Nephron (organoid): ENCODE results near the gene TDP1.

Experiments
- H3K27ac Mint-ChIP-seq, 3 experiments: 2 replicates each; pipeline ENCODE4 v1.8.0; 2020; ENCODE audit warnings: mixed read lengths in 3 of 3, mild to moderate bottlenecking in 2 of 3, moderate library complexity in 1 of 3
- H3K27me3 Mint-ChIP-seq: 2 replicates; pipeline ENCODE4 v1.8.0; 2021; ENCODE audit warnings: low read depth, mild to moderate bottlenecking, moderate library complexity, mixed read lengths
- H3K36me3 Mint-ChIP-seq: 2 replicates; pipeline ENCODE4 v1.8.0; 2020; ENCODE audit warnings: low read depth, mixed read lengths
- H3K4me1 Mint-ChIP-seq: 2 replicates; pipeline ENCODE4 v1.8.0; 2020; ENCODE audit warnings: mixed read lengths
- H3K4me3 Mint-ChIP-seq, 3 experiments: 2 replicates each; pipeline ENCODE4 v1.8.0; 2020; ENCODE audit warnings: mild to moderate bottlenecking in 3 of 3, mixed read lengths in 3 of 3, moderate library complexity in 2 of 3
- H3K9me3 Mint-ChIP-seq: 2 replicates; pipeline ENCODE4 v1.8.0; 2020; ENCODE audit warnings: mixed read lengths
- TF ChIP-seq, protein P1 (sequence below), 3 experiments: fragments of 200-600 bp; sonication (generic); IDR thresholded peaks; one replicate each; pipeline ENCODE4 v1.5.0; 2021; ENCODE audit warnings: antibody characterized with exemption in 3 of 3; ENCODE audit not compliant: unreplicated experiment in 3 of 3

The TDP1 gene

DNA sequence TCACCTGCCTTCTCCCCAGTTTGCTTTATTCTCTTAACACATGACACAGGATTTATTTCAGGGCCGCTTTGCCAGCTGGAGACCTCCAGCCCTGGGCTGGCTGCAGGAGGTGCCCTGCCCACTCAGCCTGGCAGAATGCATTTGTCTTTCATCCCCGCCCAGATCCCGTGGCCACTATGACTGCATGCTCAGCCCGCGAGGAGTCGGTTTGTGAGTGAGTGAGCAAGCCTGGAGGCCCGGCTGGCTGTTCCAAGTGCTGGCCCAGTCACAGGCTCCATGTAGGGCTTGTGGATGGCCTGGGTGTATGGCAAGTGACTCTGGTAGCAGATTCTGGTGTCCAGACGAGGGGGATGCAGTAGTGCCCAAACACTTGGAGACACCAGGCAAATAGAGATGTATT lies 2.1 kb downstream of the TDP1 start:
- peaks cover 34% of the 10 kb centered on the region for H3K4me1 Mint-ChIP-seq
- peak overlapping the region; percentile 90 to 97 (median 97) for H3K4me3 Mint-ChIP-seq
- H3K27me3 Mint-ChIP-seq: no peaks in the 10 kb centered on the region
- peak overlapping the region in 1 of 3 experiments; percentile 45 for H3K27ac Mint-ChIP-seq
- no peaks in the 10 kb centered on the region for H3K9me3 Mint-ChIP-seq
- H3K36me3 Mint-ChIP-seq: peaks cover 9% of the 10 kb centered on the region
- TF ChIP-seq, protein P1, sequence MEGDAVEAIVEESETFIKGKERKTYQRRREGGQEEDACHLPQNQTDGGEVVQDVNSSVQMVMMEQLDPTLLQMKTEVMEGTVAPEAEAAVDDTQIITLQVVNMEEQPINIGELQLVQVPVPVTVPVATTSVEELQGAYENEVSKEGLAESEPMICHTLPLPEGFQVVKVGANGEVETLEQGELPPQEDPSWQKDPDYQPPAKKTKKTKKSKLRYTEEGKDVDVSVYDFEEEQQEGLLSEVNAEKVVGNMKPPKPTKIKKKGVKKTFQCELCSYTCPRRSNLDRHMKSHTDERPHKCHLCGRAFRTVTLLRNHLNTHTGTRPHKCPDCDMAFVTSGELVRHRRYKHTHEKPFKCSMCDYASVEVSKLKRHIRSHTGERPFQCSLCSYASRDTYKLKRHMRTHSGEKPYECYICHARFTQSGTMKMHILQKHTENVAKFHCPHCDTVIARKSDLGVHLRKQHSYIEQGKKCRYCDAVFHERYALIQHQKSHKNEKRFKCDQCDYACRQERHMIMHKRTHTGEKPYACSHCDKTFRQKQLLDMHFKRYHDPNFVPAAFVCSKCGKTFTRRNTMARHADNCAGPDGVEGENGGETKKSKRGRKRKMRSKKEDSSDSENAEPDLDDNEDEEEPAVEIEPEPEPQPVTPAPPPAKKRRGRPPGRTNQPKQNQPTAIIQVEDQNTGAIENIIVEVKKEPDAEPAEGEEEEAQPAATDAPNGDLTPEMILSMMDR (IDR thresholded peaks at IDR 0.05; ENCODE audit: unreplicated experiment in 3 of 3): no peak

DNA sequence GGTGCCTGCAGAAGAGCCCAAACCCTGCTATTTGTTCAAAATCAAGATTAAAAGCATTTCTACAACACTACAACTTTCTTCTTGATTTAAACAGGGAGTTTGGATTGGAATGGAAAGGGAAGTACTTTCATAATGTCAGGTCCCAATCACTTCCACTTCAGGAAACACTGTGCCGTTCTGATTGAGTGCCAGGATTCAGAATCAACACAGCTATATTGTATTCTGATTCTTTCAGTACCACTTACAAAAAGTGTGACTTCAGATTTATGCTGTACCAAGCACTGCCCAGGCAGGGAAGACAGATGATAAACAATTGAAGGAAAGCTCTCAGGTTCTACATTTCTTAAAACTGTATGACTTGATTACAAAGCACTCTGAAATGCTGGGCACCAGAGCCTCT lies 3.2 kb downstream of the TDP1 start:
- TF ChIP-seq, protein P1 (IDR thresholded peaks at IDR 0.05; ENCODE audit: unreplicated experiment in 3 of 3): no peak
- Mint-ChIP-seq H3K36me3 (peaks cover 18% of the 10 kb centered on the region), H3K27ac (no peak overlapping the region), H3K4me3 (peak overlapping the region in 2 of 3 experiments; percentile 6 to 38), H3K4me1 (peaks cover 24% of the 10 kb centered on the region), H3K27me3 (no peaks in the 10 kb centered on the region), H3K9me3 (no peaks in the 10 kb centered on the region)

DNA sequence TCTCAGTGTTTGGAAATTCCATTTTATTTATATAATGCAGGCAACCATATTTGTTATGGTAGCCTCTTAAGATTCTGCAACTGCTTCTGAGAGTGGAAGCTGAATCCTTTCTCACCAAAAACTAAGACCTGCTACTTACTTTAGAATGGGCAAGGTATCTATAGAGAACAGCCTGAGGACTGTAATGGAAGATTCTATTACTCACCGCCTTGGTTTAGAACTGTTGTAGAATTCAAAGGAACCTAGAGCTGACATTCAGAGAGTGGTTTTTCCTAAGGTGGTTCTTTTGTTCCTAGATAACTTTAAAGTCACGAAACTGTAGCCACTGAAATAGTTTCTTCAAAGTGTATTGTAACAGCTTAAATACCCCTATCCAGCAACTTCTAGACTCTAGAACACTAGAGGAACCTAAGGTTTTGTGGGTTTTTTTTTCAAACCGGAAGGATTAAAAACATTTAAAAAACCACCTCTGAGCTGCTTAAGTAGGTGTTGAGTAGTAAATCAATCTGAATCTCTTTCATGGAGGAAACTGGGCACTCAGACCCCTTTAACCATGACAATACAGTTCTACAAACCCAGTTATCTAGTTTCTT lies 4.2 kb downstream of the TDP1 start:
- H3K4me1 Mint-ChIP-seq: peaks cover 18% of the 10 kb centered on the region
- no peaks in the 10 kb centered on the region for H3K27me3 Mint-ChIP-seq
- H3K4me3 Mint-ChIP-seq: peak overlapping the region in 2 of 3 experiments; percentile 40
- no peaks in the 10 kb centered on the region for H3K9me3 Mint-ChIP-seq
- H3K36me3 Mint-ChIP-seq: peaks cover 24% of the 10 kb centered on the region
- H3K27ac Mint-ChIP-seq: no peak overlapping the region
- TF ChIP-seq, protein P1 (IDR thresholded peaks at IDR 0.05; ENCODE audit: unreplicated experiment in 3 of 3): no peak

DNA sequence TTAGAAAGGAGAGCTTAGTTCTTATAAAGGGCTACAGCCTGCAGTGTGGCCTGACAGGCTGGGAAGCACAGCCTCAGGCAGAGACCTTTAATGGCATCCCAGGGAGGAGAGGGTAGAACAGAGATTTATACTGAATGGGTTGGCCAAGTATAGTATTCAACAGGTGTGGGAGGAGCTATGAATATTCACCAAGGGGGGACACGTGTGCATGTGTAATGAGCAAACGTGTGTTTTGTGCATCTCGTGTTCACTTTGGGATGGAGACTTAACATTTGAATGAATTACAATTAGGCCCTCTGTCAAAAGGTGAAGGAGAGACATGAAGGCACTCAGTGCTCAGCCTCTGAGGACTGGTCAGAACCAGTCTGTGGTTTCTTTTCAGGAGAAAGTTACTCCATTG lies 5.2 kb downstream of the TDP1 start:
- H3K36me3 Mint-ChIP-seq: peaks cover 26% of the 10 kb centered on the region
- TF ChIP-seq, protein P1 (IDR thresholded peaks at IDR 0.05; ENCODE audit: unreplicated experiment in 3 of 3): no peak
- no peak overlapping the region for H3K4me3 Mint-ChIP-seq
- no peaks in the 10 kb centered on the region for H3K27me3 Mint-ChIP-seq
- H3K27ac Mint-ChIP-seq: no peak overlapping the region
- H3K4me1 Mint-ChIP-seq: peaks cover 18% of the 10 kb centered on the region
- no peaks in the 10 kb centered on the region for H3K9me3 Mint-ChIP-seq

DNA sequence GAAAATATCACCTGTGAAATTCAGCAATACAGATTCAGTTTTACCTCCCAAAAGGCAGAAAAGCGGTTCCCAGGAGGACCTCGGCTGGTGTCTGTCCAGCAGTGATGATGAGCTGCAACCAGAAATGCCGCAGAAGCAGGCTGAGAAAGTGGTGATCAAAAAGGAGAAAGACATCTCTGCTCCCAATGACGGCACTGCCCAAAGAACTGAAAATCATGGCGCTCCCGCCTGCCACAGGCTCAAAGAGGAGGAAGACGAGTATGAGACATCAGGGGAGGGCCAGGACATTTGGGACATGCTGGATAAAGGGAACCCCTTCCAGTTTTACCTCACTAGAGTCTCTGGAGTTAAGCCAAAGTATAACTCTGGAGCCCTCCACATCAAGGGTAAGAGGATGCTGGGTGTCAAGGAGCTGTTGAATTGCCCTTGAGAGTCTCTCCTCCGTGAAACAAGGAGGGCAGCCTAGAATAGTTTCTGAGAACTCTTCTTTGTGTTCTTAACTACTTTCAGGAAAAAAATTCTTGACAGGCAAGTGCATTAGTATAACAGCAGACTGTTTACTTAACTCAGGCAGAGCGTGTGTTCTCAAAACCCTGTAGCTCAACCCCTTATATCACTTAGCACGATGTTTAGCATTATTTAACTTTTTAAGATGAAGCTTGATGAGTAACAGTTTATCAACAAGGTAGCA lies 7.7 kb downstream of the TDP1 start:
- Mint-ChIP-seq H3K27ac (no peak overlapping the region), H3K27me3 (no peaks in the 10 kb centered on the region), H3K4me1 (no peaks in the 10 kb centered on the region), H3K9me3 (no peaks in the 10 kb centered on the region), H3K36me3 (peaks cover 34% of the 10 kb centered on the region), H3K4me3 (no peak overlapping the region)
- TF ChIP-seq, protein P1 (IDR thresholded peaks at IDR 0.05; ENCODE audit: unreplicated experiment in 3 of 3): no peak

DNA sequence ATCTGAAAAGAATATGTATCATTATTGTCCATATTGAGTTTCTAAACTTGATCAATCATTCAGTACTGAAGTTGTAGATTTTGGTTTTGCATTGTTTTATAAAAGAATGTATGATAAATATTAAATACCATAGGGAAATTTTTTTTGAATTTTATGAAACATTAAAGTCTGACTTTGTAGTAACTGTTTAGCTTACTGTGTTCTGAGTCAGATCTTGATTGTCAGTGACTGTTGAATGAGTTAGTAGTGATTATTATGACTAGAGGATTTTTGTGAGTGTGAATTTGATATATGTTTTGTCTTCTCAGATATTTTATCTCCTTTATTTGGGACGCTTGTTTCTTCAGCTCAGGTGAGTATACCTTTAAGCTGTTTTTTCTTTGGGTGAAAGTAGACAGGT lies 10.1 kb downstream of the TDP1 start:
- no peaks in the 10 kb centered on the region for H3K27me3 Mint-ChIP-seq
- H3K9me3 Mint-ChIP-seq: no peaks in the 10 kb centered on the region
- TF ChIP-seq, protein P1 (IDR thresholded peaks at IDR 0.05; ENCODE audit: unreplicated experiment in 3 of 3): no peak
- peaks cover 47% of the 10 kb centered on the region for H3K36me3 Mint-ChIP-seq
- no peak overlapping the region for H3K27ac Mint-ChIP-seq
- no peak overlapping the region for H3K4me3 Mint-ChIP-seq
- H3K4me1 Mint-ChIP-seq: no peaks in the 10 kb centered on the region
